Measurements from ENCODE around the gene CALHM2.

The CALHM2 gene

GRCh38 chr10:103457176-103457712 is 5.1 kb upstream of the CALHM2 start:
- H3K36me3 ChIP-seq (ENCODE audit: insufficient read depth, low read length): no peaks in the 10 kb centered on the region
- no peaks in the 10 kb centered on the region for H3K27me3 ChIP-seq (ENCODE audit: insufficient read depth, low read length, poor library complexity)
- no peaks in the 10 kb centered on the region for H3K79me2 ChIP-seq (ENCODE audit: insufficient read depth, low read length)
- H3K4me1 ChIP-seq (ENCODE audit: insufficient read depth, low read length): peaks cover 9% of the 10 kb centered on the region
- no peak for DNase-seq
- TF ChIP-seq CTCF (IDR thresholded peaks at IDR 0.05; ENCODE audit: borderline replicate concordance, extremely low read depth, low read length, poor library complexity, severe bottlenecking): no peak
- TF ChIP-seq EZH2 (IDR thresholded peaks at IDR 0.05; ENCODE audit: borderline replicate concordance, low read depth, low read length, severe bottlenecking): no peak
- no peak overlapping the region for H2AFZ ChIP-seq (ENCODE audit: low read depth, low read length)
- ATAC-seq (ENCODE audit: insufficient read depth, low read depth): no peak
- H4K20me1 ChIP-seq (ENCODE audit: insufficient read depth, low read length): no peaks in the 10 kb centered on the region; the same call in 1 of the 2 replicates
- H3K27ac ChIP-seq (ENCODE audit: low read length): no peak overlapping the region
- H3K4me2 ChIP-seq (ENCODE audit: insufficient read depth, low read length): no peak overlapping the region
- no peak overlapping the region for H3K9ac ChIP-seq (ENCODE audit: low read depth, low read length)
- H3K9me3 ChIP-seq (ENCODE audit: insufficient read depth, low read length, severe bottlenecking): no peaks in the 10 kb centered on the region
- no peak overlapping the region for H3K4me3 ChIP-seq (ENCODE audit: low read depth in 1 of 2, low read length in 2 of 2)

GRCh38 chr10:103456074-103456660 is 4.0 kb upstream of the CALHM2 start:
- no peak overlapping the region for H2AFZ ChIP-seq (ENCODE audit: low read depth, low read length)
- H4K20me1 ChIP-seq (ENCODE audit: insufficient read depth, low read length): no peaks in the 10 kb centered on the region; the same call in 1 of the 2 replicates
- no peaks in the 10 kb centered on the region for H3K27me3 ChIP-seq (ENCODE audit: insufficient read depth, low read length, poor library complexity)
- H3K4me1 ChIP-seq (ENCODE audit: insufficient read depth, low read length): peaks cover 17% of the 10 kb centered on the region
- TF ChIP-seq EZH2 (IDR thresholded peaks at IDR 0.05; ENCODE audit: borderline replicate concordance, low read depth, low read length, severe bottlenecking) (no peak), CTCF (IDR thresholded peaks at IDR 0.05; ENCODE audit: borderline replicate concordance, extremely low read depth, low read length, poor library complexity, severe bottlenecking) (no peak)
- no peaks in the 10 kb centered on the region for H3K36me3 ChIP-seq (ENCODE audit: insufficient read depth, low read length)
- H3K27ac ChIP-seq (ENCODE audit: low read length): no peak overlapping the region
- peaks cover 6% of the 10 kb centered on the region; the same call in 1 of the 2 replicates for H3K79me2 ChIP-seq (ENCODE audit: insufficient read depth, low read length)
- no peak overlapping the region for H3K4me3 ChIP-seq (ENCODE audit: low read depth in 1 of 2, low read length in 2 of 2)
- H3K9me3 ChIP-seq (ENCODE audit: insufficient read depth, low read length, severe bottlenecking): no peaks in the 10 kb centered on the region
- no peak overlapping the region for H3K4me2 ChIP-seq (ENCODE audit: insufficient read depth, low read length)
- H3K9ac ChIP-seq (ENCODE audit: low read depth, low read length): no peak overlapping the region
- ATAC-seq (ENCODE audit: insufficient read depth, low read depth): no peak
- no peak for DNase-seq

- Histone ChIP-seq H3K9me3 (ENCODE audit: insufficient read depth, low read length, severe bottlenecking) (no peaks in the 10 kb centered on the region), H3K4me3 (ENCODE audit: low read depth in 1 of 2, low read length in 2 of 2) (no peak overlapping the region), H3K36me3 (ENCODE audit: insufficient read depth, low read length) (peaks cover 2% of the 10 kb centered on the region; the same call in 1 of the 2 replicates), H3K79me2 (ENCODE audit: insufficient read depth, low read length) (peaks cover 7% of the 10 kb centered on the region; the same call in 1 of the 2 replicates), H3K27me3 (ENCODE audit: insufficient read depth, low read length, poor library complexity) (no peaks in the 10 kb centered on the region), H3K27ac (ENCODE audit: low read length) (no peak overlapping the region), H3K4me2 (ENCODE audit: insufficient read depth, low read length) (no peak overlapping the region), H3K4me1 (ENCODE audit: insufficient read depth, low read length) (peaks cover 27% of the 10 kb centered on the region), H2AFZ (ENCODE audit: low read depth, low read length) (no peak overlapping the region), H3K9ac (ENCODE audit: low read depth, low read length) (no peak overlapping the region), H4K20me1 (ENCODE audit: insufficient read depth, low read length) (no peaks in the 10 kb centered on the region; the same call in 1 of the 2 replicates)
- ATAC-seq (ENCODE audit: insufficient read depth, low read depth): no peak
- DNase-seq: no peak
- TF ChIP-seq CTCF (IDR thresholded peaks at IDR 0.05; ENCODE audit: borderline replicate concordance, extremely low read depth, low read length, poor library complexity, severe bottlenecking) (no peak), EZH2 (IDR thresholded peaks at IDR 0.05; ENCODE audit: borderline replicate concordance, low read depth, low read length, severe bottlenecking) (no peak)
Observed at GRCh38 chr10:103455235-103455634, 3.1 kb upstream of the CALHM2 start.
